Measurements from ENCODE around the gene NLRP9.

GRCh38 chr19:55695511-55696290 lies 42.5 kb downstream of the NLRP9 start:
- TF ChIP-seq CTCF (IDR thresholded peaks at IDR 0.05), result no peak
- TF ChIP-seq EP300 (IDR thresholded peaks at IDR 0.05), result no peak
- TF ChIP-seq MAFK (IDR thresholded peaks at IDR 0.05; ENCODE audit: partially characterized antibody), result no peak
- TF ChIP-seq POLR2A (IDR thresholded peaks at IDR 0.05; ENCODE audit: low read length), result no peak
- no peak for TF ChIP-seq RAD21 (conservative IDR thresholded peaks at IDR 0.05 in 1 of 2, IDR thresholded peaks at IDR 0.05 in 1 of 2)
- TF ChIP-seq REST (IDR thresholded peaks at IDR 0.05), result no peak
- no peak for TF ChIP-seq ESRRA (IDR thresholded peaks at IDR 0.05; ENCODE audit: borderline replicate concordance, low read length)
- no peak for TF ChIP-seq RCOR1 (IDR thresholded peaks at IDR 0.05; ENCODE audit: low read depth, low read length)
- no peak for TF ChIP-seq NPAS2 (CRISPR knock-in tag; IDR thresholded peaks at IDR 0.05; ENCODE audit: borderline replicate concordance)
- no peak for TF ChIP-seq MAX (IDR thresholded peaks at IDR 0.05)
- no peak for TF ChIP-seq PHF8 (IDR thresholded peaks at IDR 0.05; ENCODE audit: borderline replicate concordance, low read depth)

Data from A549 (cell line).